ENCODE measurements around the gene CYLD. TPM values are rescaled to one million over a fixed set of nuclear protein-coding genes. Genes with fewer than 3 reads are reported as not detected.

CYLD gene
- total and polyA plus RNA-seq, 8 donors: 27.1 to 52.1 (median 30.3) TPM

DNA sequence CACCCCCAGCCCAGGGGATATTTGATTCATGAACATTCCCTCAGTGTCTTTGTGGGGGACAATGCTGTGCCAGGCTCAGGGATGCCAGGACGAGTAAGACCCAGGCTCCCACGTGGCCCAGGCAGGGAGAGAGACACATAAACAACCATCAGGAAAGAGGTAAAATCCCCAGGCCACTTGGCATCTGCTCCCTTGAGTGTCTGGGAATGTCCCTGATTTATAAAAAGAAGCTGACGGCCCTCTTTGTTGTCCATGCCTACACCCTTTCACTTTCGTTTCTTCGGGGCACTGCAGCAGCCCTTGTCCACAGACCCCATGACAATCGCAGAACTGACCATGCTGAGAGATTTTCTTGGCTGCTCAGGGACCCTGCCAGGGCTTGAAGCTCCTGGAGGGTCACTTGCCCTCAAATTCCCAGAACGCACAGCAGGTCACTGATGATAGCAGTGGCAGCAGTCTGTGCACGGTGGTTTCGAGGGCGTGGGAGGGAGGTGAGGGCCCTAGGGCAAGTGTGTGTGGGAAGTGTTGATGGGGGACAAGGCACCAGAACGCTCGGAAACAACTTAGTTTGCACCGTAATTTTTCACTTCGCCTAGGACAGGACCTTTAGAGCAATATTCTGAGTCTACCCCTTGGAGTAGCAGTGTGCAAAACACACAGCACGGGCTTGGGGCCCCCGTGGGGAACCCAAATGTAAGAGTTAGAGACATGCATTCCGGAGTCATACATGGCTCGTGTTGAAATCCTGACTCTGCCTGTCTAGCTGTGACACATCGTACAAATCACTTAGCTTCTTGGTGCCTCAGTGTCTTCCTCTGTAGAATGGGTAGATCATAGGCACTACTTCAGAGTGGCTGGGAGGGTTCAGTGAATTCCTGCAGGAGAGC is 43.8 kb upstream of the CYLD start:
- ATAC-seq (peak; percentile 74), DNase-seq (peak in 2 of 4 donors; percentile 57 to 64)
- Histone ChIP-seq H3K27ac (peak overlapping the region; percentile 75 to 81), H3K9me3 (no peaks in the 10 kb centered on the region), H3K4me3 (peak overlapping the region; percentile 11 to 38), H3K4me1 (peaks cover 27 to 78% of the 10 kb centered on the region in 2 donors), H3K36me3 (peaks cover 0 to 4% of the 10 kb centered on the region in 2 donors), H3K27me3 (no peaks in the 10 kb centered on the region)
- intact Hi-C loops (cut with DNase I): no loop called here
- TF ChIP-seq, protein P1, sequence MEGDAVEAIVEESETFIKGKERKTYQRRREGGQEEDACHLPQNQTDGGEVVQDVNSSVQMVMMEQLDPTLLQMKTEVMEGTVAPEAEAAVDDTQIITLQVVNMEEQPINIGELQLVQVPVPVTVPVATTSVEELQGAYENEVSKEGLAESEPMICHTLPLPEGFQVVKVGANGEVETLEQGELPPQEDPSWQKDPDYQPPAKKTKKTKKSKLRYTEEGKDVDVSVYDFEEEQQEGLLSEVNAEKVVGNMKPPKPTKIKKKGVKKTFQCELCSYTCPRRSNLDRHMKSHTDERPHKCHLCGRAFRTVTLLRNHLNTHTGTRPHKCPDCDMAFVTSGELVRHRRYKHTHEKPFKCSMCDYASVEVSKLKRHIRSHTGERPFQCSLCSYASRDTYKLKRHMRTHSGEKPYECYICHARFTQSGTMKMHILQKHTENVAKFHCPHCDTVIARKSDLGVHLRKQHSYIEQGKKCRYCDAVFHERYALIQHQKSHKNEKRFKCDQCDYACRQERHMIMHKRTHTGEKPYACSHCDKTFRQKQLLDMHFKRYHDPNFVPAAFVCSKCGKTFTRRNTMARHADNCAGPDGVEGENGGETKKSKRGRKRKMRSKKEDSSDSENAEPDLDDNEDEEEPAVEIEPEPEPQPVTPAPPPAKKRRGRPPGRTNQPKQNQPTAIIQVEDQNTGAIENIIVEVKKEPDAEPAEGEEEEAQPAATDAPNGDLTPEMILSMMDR (IDR thresholded peaks at IDR 0.05): no peak

DNA sequence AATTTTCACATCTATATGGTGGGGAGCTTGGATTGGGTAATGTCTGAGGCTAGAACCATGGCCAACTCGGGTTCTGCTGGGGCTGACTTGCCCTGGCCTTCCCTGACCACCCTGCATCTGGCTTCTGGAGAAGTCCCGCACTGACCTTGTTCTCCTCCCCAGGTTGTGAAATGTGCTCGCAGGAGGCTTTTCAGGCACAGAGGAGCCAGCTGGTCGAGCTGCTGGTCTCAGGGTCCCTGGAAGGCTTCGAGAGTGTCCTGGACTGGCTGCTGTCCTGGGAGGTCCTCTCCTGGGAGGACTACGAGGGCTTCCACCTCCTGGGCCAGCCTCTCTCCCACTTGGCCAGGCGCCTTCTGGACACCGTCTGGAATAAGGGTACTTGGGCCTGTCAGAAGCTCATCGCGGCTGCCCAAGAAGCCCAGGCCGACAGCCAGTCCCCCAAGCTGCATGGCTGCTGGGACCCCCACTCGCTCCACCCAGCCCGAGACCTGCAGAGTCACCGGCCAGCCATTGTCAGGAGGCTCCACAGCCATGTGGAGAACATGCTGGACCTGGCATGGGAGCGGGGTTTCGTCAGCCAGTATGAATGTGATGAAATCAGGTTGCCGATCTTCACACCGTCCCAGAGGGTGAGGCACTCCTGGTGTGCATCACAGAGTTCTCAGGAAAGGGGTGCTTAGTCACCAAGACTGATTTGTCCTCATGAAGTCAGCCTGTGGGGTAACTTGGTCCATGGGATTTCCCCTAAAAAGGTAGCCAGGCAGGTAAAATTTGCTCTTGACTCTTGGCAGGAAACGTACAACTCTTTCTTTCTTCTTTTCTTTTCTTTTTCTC is 42.3 kb upstream of the CYLD start:
- TF ChIP-seq, protein P1 (IDR thresholded peaks at IDR 0.05): no peak
- Histone ChIP-seq H3K4me1 (peaks cover 27 to 72% of the 10 kb centered on the region in 2 donors), H3K36me3 (peaks cover 0 to 17% of the 10 kb centered on the region in 2 donors), H3K9me3 (peaks cover 0 to 13% of the 10 kb centered on the region in 2 donors), H3K27ac (peak overlapping the region in 1 of 2 donors; percentile 41), H3K4me3 (no peak overlapping the region), H3K27me3 (no peaks in the 10 kb centered on the region)
- intact Hi-C loops (cut with DNase I): no loop called here
- DNase-seq (no peak), ATAC-seq (no peak)

DNA sequence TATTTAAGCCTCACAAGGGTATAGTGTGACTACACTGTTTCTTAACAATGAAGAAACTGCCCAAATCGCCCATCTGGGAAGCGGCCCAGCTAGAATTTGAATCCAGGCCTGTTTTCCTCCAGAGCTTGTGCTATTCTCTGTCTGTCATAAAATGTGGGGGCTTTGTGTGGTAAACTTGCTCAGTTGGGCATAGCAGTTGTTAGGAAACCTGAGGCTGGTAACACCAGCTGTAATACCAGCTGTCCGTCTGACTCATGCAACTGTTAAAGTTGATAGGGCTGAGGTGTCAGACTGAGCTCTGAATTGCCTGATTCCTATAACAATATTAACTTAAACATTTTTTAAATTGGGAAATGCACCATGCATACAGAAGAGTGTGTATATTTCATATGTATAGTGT is 39.2 kb upstream of the CYLD start:
- H3K4me3 ChIP-seq: no peak overlapping the region
- H3K36me3 ChIP-seq: peaks cover 0 to 17% of the 10 kb centered on the region in 2 donors
- intact Hi-C loops (cut with DNase I): no loop called here
- H3K27me3 ChIP-seq: no peaks in the 10 kb centered on the region
- H3K4me1 ChIP-seq: peaks cover 9 to 45% of the 10 kb centered on the region in 2 donors
- H3K27ac ChIP-seq: no peak overlapping the region
- peaks cover 0 to 19% of the 10 kb centered on the region in 2 donors for H3K9me3 ChIP-seq
- no peak for ATAC-seq
- TF ChIP-seq, protein P1 (IDR thresholded peaks at IDR 0.05): no peak
- no peak for DNase-seq

DNA sequence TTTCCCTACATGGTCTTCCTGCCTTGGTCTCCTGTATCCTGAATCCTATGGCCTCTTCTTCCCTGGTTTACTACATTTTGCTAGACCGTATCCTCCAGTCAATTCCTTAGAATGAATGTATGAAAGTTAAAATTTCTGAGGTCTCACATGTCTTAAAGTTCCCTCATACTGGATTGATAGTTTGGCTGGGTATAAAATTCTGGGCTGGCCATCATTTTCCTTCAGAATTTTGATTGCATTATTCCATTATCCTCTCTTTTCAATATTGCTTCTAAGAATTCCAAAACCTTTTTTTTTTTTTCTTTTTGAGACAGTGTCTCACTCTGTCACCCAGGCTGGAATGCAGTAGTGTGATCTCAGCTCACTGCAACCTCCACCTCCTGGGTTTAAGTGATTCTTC is 37.6 kb upstream of the CYLD start:
- DNase-seq (no peak), ATAC-seq (no peak)
- Histone ChIP-seq H3K27me3 (no peaks in the 10 kb centered on the region), H3K4me3 (no peak overlapping the region), H3K4me1 (peaks cover 0 to 45% of the 10 kb centered on the region in 2 donors), H3K36me3 (peaks cover 0 to 17% of the 10 kb centered on the region in 2 donors), H3K27ac (no peak overlapping the region), H3K9me3 (peaks cover 0 to 19% of the 10 kb centered on the region in 2 donors)
- intact Hi-C loops (cut with DNase I): no loop called here
- TF ChIP-seq, protein P1 (IDR thresholded peaks at IDR 0.05): no peak
